Measurements from ENCODE around the gene NPC1L1. TPM values are rescaled to one million over a fixed set of nuclear protein-coding genes. Genes with fewer than 3 reads are reported as not detected.

The NPC1L1 gene
- total RNA-seq, 2 experiments from 2014 or later: 0.13 TPM; not detected in 1

GRCh38 chr7:44538798-44539668, 2.1 kb downstream of the NPC1L1 start:
- intact Hi-C loops (cut with micrococcal nuclease; ENCODE audit: unreplicated experiment): no loop called here
- CTCF ChIA-PET (ENCODE audit: unreplicated experiment): interaction anchor here (0.6 kb wide), 1 partner anchor 35 kb away, joined by 3 read pairs; the partner anchor contains the start of gene DDX56
- Histone ChIP-seq H3K27ac (ENCODE audit: low read depth, low read length, poor library complexity, severe bottlenecking) (no peak overlapping the region), H3K9me3 (ENCODE audit: low read length) (no peaks in the 10 kb centered on the region), H3K4me2 (ENCODE audit: low read length) (no peak overlapping the region), H3K4me3 (ENCODE audit: low read depth, low read length, poor library complexity, severe bottlenecking) (no peak overlapping the region), H4K20me1 (ENCODE audit: insufficient read depth, low read length) (no peaks in the 10 kb centered on the region), H2AFZ (ENCODE audit: low read length) (no peak overlapping the region), H3K36me3 (ENCODE audit: insufficient read depth, low read length) (no peaks in the 10 kb centered on the region), H3K9me2 (ENCODE audit: insufficient read depth, low read length) (no peaks in the 10 kb centered on the region), H3K79me2 (ENCODE audit: insufficient read depth, low read depth, low read length) (no peaks in the 10 kb centered on the region), H3K4me1 (ENCODE audit: insufficient read depth, low read length, poor library complexity, severe bottlenecking) (no peaks in the 10 kb centered on the region)
- BruUV-seq (replicated peaks): no TSS peak
- POLR2A ChIA-PET: interaction anchor here (0.6 kb wide), 1 partner anchor 8 kb away, joined by 4 read pairs; no protein-coding TSS in a partner anchor
- TF ChIP-seq EZH2phosphoT487 (IDR thresholded peaks at IDR 0.05; ENCODE audit: borderline replicate concordance, low read depth, low read length): no peak
- TF ChIP-seq, protein P1, sequence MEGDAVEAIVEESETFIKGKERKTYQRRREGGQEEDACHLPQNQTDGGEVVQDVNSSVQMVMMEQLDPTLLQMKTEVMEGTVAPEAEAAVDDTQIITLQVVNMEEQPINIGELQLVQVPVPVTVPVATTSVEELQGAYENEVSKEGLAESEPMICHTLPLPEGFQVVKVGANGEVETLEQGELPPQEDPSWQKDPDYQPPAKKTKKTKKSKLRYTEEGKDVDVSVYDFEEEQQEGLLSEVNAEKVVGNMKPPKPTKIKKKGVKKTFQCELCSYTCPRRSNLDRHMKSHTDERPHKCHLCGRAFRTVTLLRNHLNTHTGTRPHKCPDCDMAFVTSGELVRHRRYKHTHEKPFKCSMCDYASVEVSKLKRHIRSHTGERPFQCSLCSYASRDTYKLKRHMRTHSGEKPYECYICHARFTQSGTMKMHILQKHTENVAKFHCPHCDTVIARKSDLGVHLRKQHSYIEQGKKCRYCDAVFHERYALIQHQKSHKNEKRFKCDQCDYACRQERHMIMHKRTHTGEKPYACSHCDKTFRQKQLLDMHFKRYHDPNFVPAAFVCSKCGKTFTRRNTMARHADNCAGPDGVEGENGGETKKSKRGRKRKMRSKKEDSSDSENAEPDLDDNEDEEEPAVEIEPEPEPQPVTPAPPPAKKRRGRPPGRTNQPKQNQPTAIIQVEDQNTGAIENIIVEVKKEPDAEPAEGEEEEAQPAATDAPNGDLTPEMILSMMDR (conservative IDR thresholded peaks at IDR 0.05; ENCODE audit: low read length): no peak
- no peak for DNase-seq (ENCODE audit: low spot score)

DNA sequence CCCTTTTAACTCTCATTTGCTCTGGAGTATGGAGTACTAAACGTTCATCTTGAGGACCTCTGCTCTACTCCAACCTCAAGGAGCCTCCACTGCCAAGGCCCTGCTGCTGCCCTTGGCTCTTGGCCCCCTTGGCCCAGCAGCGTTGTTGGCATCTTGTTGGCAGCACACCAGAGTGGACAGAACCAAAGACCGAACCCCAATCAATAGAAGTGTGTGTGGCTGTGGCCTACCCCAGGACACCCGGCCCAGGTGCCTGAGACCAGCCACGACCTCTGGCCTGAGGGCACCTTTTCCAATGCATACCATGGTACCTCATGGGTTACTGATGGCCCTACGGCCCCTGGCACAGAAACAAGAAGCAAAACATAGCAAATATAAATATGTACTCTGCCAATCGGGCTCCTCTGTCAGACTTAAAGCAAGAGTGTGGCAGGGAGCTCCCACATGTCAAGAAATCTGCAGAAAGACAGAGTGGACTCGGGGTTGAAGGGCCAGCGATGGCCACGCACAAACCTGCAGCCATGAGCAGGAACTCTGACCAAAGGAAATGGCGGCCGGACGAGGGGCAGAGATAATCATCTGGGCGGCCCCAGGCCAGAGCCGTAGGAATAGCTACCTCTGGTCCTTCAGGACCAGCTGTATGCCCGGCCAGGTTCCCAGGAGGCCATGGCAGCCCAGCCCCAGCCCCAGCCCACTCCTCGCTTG, 2.9 kb downstream of the NPC1L1 start:
- no peaks in the 10 kb centered on the region for H3K9me2 ChIP-seq (ENCODE audit: insufficient read depth, low read length)
- no peak overlapping the region for H3K4me3 ChIP-seq (ENCODE audit: low read depth, low read length, poor library complexity, severe bottlenecking)
- intact Hi-C loops (cut with micrococcal nuclease; ENCODE audit: unreplicated experiment): no loop called here
- CTCF ChIA-PET (ENCODE audit: unreplicated experiment): interaction anchor here (0.6 kb wide), 1 partner anchor 36 kb away, joined by 3 read pairs; the partner anchor contains the start of gene DDX56
- H3K27ac ChIP-seq (ENCODE audit: low read depth, low read length, poor library complexity, severe bottlenecking): no peak overlapping the region
- POLR2A ChIA-PET: no interaction called here
- no peaks in the 10 kb centered on the region for H3K36me3 ChIP-seq (ENCODE audit: insufficient read depth, low read length)
- no peak for DNase-seq (ENCODE audit: low spot score)
- BruUV-seq (replicated peaks): no TSS peak
- no peak overlapping the region for H3K4me2 ChIP-seq (ENCODE audit: low read length)
- no peaks in the 10 kb centered on the region for H4K20me1 ChIP-seq (ENCODE audit: insufficient read depth, low read length)
- TF ChIP-seq, protein P1 (conservative IDR thresholded peaks at IDR 0.05; ENCODE audit: low read length): no peak
- no peak for TF ChIP-seq EZH2phosphoT487 (IDR thresholded peaks at IDR 0.05; ENCODE audit: borderline replicate concordance, low read depth, low read length)
- H3K79me2 ChIP-seq (ENCODE audit: insufficient read depth, low read depth, low read length): no peaks in the 10 kb centered on the region
- H2AFZ ChIP-seq (ENCODE audit: low read length): no peak overlapping the region
- H3K9me3 ChIP-seq (ENCODE audit: low read length): no peaks in the 10 kb centered on the region
- no peaks in the 10 kb centered on the region for H3K4me1 ChIP-seq (ENCODE audit: insufficient read depth, low read length, poor library complexity, severe bottlenecking)

Measured in OCI-LY7 (cell line).